MV-4-11 (cell line): ENCODE data around the gene GLB1L3.
"Not testable (repeated sequence)": the region's sequence is repeated elsewhere in the genome, so short reads cannot be mapped to it uniquely, and the experiment has no call there.

ENCODE experiments used
- DNase-seq: peaks from one replicate; lab custom pipeline; 2025; lab: John Stamatoyannopoulos, UW

GLB1L3 gene

GRCh38 chr11:134317103-134317502, 40.9 kb downstream of the GLB1L3 start:
- no peak for DNase-seq

- DNase-seq, result not testable (repeated sequence)
Measured at GRCh38 chr11:134321373-134321772, 45.2 kb downstream of the GLB1L3 start.

GRCh38 chr11:134322553-134322952, 46.4 kb downstream of the GLB1L3 start:
- DNase-seq, result no peak

GRCh38 chr11:134328433-134328832, 52.3 kb downstream of the GLB1L3 start:
- DNase-seq, result no peak

GRCh38 chr11:134330611-134331353, 54.6 kb downstream of the GLB1L3 start:
- no peak for DNase-seq

GRCh38 chr11:134331354-134332188, 55.4 kb downstream of the GLB1L3 start, which contains the start of gene GLB1L2:
GLB1L2 (plus strand) TSS chr11:134331988; CDS start chr11:134332062, 74 bp downstream.
- DNase-seq, result peak; percentile 46

- no peak for DNase-seq
Measured at GRCh38 chr11:134332189-134332631, 56.0 kb downstream of the GLB1L3 start.

GRCh38 chr11:134332782-134333181, 56.6 kb downstream of the GLB1L3 start:
- DNase-seq, result no peak

- DNase-seq, result no peak
Measured at GRCh38 chr11:134333312-134333711, 57.1 kb downstream of the GLB1L3 start.

- DNase-seq, result peak; percentile 7
Measured at GRCh38 chr11:134333946-134334345, 57.8 kb downstream of the GLB1L3 start.

- DNase-seq, result no peak
Measured at GRCh38 chr11:134334796-134335571, 58.8 kb downstream of the GLB1L3 start.

- no peak for DNase-seq
Measured at GRCh38 chr11:134337051-134337450, 60.9 kb downstream of the GLB1L3 start.

- DNase-seq, result no peak
Measured at GRCh38 chr11:134338068-134338467, 61.9 kb downstream of the GLB1L3 start.

- no peak for DNase-seq
Measured at GRCh38 chr11:134338654-134339053, 62.5 kb downstream of the GLB1L3 start.

- no peak for DNase-seq
Measured at GRCh38 chr11:134339756-134340155, 63.6 kb downstream of the GLB1L3 start.

- DNase-seq, result no peak
Measured at GRCh38 chr11:134340354-134340964, 64.3 kb downstream of the GLB1L3 start.

- DNase-seq, result no peak
Measured at GRCh38 chr11:134341805-134342571, 65.8 kb downstream of the GLB1L3 start.

- no peak for DNase-seq
Measured at GRCh38 chr11:134342572-134343340, 66.6 kb downstream of the GLB1L3 start.

GRCh38 chr11:134343646-134344045, 67.5 kb downstream of the GLB1L3 start:
- DNase-seq, result no peak
